Body of pancreas (tissue), 4 donors: ENCODE results near the gene DAZAP1. TPM values are rescaled to one million over a fixed set of nuclear protein-coding genes. Genes with fewer than 3 reads are reported as not detected.

Experiments
- ATAC-seq: fragments of 150-250 bp; one replicate; pipeline ENCODE4 v1.9.1; 2016
- DNase-seq, 4 donors: peaks; one replicate each; pipeline ENCODE4 v3.0.0-alpha.2; 2019
- H3K27ac ChIP-seq, 4 donors: fragments of 200-600 bp; sonication (generic); 1 replicate in 3 of 4; 2 replicates in 1 of 4; pipeline versions ENCODE4 v1.5.1 to v1.6.1; 2016 to 2019; ENCODE audit warnings: mild to moderate bottlenecking in 1 of 4, mixed read lengths in 1 of 4, moderate library complexity in 1 of 4
- H3K27me3 ChIP-seq, 2 donors: fragments of 200-600 bp; sonication (generic); one replicate each; pipeline ENCODE4 v1.6.0; 2016; ENCODE audit warnings: mild to moderate bottlenecking in 1 of 2
- H3K36me3 ChIP-seq, 2 donors: fragments of 200-600 bp; sonication (generic); replicated peaks in 1 of 2; 2 replicates each; pipeline ENCODE4 v1.5.1; 2016; ENCODE audit warnings: low read depth in 2 of 2; ENCODE audit not compliant: insufficient read depth in 1 of 2
- H3K4me1 ChIP-seq: fragments of 200-600 bp; sonication (generic); one replicate; pipeline ENCODE4 v1.6.0; 2016
- H3K4me3 ChIP-seq, 2 donors: fragments of 200-600 bp; sonication (generic); 1 replicate in 1 of 2; 2 replicates in 1 of 2; pipeline ENCODE4 v1.5.1; 2016 to 2019
- H3K9me3 ChIP-seq, 3 donors: fragments of 200-600 bp; sonication (generic); 1 replicate in 2 of 3; 2 replicates in 1 of 3; pipeline ENCODE4 v1.5.1; 2016
- POLR2A ChIP-seq, 3 donors: fragments of 450-650 bp; IDR thresholded peaks; one replicate each; pipeline ENCODE4 v1.6.1; 2016; ENCODE audit warnings: antibody characterized with exemption in 3 of 3, mild to moderate bottlenecking in 2 of 3
- WGBS, 2 donors: methylation state at CpG; one replicate each; pipeline ENCODE4 v1.1.5; 2017; 5-methylcytosine and 5-hydroxymethylcytosine counted together
- intact Hi-C: fragments of 100-400 bp; cut with DNase I; formaldehyde crosslinking; loops from one replicate; pipeline ENCODE4 v1.15.1; 2023
- total RNA-seq, 2 donors: library from RNA; depleted of rRNA; stranded (reverse); fragments of >200 nt; gene quantifications; one replicate each; pipeline ENCODE4 v1.1.0, GENCODE V29; 2016
- TF ChIP-seq, protein P1 (sequence below), 7 experiments: fragments of 450-650 bp in 4 of 7; fragments of 200-600 bp in 3 of 7; sonication (generic) in 3 of 7; IDR thresholded peaks; one replicate each; pipeline ENCODE4 v1.5.1; 2016 to 2019; ENCODE audit warnings: antibody characterized with exemption in 7 of 7

Gene DAZAP1
- total RNA-seq, 2 donors from 2014 or later, result 25.4 to 63.3 TPM

GRCh38 chr19:1447504-1447903 is 40.1 kb downstream of the DAZAP1 start:
- no peak overlapping the region for H3K4me3 ChIP-seq
- TF ChIP-seq, protein P1, sequence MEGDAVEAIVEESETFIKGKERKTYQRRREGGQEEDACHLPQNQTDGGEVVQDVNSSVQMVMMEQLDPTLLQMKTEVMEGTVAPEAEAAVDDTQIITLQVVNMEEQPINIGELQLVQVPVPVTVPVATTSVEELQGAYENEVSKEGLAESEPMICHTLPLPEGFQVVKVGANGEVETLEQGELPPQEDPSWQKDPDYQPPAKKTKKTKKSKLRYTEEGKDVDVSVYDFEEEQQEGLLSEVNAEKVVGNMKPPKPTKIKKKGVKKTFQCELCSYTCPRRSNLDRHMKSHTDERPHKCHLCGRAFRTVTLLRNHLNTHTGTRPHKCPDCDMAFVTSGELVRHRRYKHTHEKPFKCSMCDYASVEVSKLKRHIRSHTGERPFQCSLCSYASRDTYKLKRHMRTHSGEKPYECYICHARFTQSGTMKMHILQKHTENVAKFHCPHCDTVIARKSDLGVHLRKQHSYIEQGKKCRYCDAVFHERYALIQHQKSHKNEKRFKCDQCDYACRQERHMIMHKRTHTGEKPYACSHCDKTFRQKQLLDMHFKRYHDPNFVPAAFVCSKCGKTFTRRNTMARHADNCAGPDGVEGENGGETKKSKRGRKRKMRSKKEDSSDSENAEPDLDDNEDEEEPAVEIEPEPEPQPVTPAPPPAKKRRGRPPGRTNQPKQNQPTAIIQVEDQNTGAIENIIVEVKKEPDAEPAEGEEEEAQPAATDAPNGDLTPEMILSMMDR (IDR thresholded peaks at IDR 0.05), result no peak
- TF ChIP-seq POLR2A (IDR thresholded peaks at IDR 0.05), result no peak
- intact Hi-C loops, result no loop called here

DNA sequence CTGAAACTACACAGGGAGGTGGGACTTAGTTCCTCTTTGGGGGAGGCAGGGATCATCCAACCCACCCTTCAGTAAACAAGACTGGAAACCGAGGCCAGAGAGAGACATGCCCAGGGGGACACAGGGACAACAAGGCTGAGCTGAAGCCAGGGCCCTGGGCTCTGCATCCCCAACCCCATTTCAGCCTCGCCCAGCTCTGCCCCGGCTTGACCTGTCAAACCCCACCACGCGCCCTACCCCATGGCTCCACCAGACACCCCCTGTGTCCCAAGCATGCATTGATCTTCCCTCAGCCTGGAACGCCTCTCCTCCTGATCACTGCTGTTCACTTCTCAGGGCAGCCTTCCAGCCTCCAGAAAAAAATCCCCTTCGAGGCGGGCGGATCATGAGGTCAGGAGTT is 40.6 kb downstream of the DAZAP1 start:
- ATAC-seq (no peak), DNase-seq (no peak)
- H3K4me3 ChIP-seq, result no peak overlapping the region
- TF ChIP-seq POLR2A (IDR thresholded peaks at IDR 0.05), result no peak
- TF ChIP-seq, protein P1 (IDR thresholded peaks at IDR 0.05), result no peak
- peaks cover 31% of the 10 kb centered on the region for H3K4me1 ChIP-seq
- no peak overlapping the region for H3K27ac ChIP-seq
- intact Hi-C loops, result no loop called here
- H3K27me3 ChIP-seq, result peaks cover 4 to 67% of the 10 kb centered on the region in 2 donors
- H3K36me3 ChIP-seq, result no peaks in the 10 kb centered on the region
- WGBS, 2 donors, result 70 to 74% methylated on average over 9 of the region's 9 CpGs
- H3K9me3 ChIP-seq, result no peaks in the 10 kb centered on the region

More at GRCh38 chr19:1447504-1447903, 40.1 kb downstream of the DAZAP1 start:
- Histone ChIP-seq H3K36me3 (no peaks in the 10 kb centered on the region), H3K9me3 (no peaks in the 10 kb centered on the region), H3K4me1 (peaks cover 26% of the 10 kb centered on the region), H3K27ac (no peak overlapping the region), H3K27me3 (peaks cover 4 to 62% of the 10 kb centered on the region in 2 donors)
- 10 to 20% methylated on average over 2 to 4 of the region's 4 CpGs for WGBS, 2 donors
- ATAC-seq (no peak), DNase-seq (no peak)

DNA sequence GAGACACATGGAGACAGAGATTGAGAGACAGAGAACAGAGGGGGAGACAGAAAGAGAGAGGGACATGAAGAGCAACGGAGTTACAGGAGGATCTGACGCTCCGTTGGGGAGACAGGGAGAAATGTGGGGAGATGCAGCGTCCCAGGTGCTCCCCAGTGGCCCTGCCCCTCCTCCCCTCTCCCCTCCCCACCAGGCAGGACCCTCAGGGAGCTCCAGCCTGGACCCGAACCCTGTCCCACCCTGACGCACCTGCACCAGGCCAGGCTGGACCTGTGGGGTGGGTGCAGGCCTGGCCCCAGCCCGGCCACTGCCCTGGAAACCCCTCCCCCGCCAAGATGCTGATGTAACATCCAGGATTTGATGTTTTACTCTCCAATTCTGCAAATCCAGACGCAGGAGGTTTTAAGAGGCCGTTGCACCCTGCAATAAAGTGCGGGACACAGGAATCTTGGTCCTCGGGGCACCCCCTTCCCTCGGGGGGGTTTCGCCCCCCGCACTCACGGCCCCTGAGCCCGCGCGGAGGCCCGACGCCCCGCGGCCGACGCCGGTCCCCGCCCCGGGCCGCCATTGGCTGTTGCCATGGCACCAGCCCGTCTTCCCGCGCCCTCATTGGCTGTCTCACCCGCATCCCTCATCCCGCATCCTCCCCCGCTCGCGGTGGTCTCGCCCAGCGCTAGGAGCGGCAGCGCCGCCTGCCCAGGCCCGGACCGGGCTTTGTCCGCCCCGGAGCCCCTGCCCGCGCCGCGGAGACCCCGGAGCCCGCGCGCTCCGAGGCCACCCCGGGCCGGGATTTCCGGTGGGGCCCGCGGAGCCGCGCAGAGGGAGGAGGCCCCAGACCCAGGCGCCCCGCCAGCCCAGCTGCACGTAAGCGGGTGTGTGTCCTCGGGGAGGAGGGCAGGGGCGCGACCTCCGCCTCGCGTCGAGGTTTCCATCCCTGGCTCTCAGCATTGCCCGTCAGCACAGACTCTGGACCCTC is 42.4 kb downstream of the DAZAP1 start, which contains the start of gene APC2:
TSS of gene APC2 (plus strand) at position 655 of the 976 bp plus-strand sequence. CDS start 2,881 bp downstream, outside the sequence.
- intact Hi-C loops, result no loop called here
- no peak for DNase-seq
- Histone ChIP-seq H3K36me3 (no peaks in the 10 kb centered on the region), H3K9me3 (no peaks in the 10 kb centered on the region), H3K4me1 (peaks cover 42% of the 10 kb centered on the region), H3K27ac (no peak within 1 kb of the TSS), H3K4me3 (no peak within 1 kb of the TSS), H3K27me3 (peaks cover 4 to 74% of the 10 kb centered on the region in 2 donors)
- no peak for ATAC-seq
- WGBS, 2 donors, result 4 to 38% methylated on average over 5 to 60 of the region's 74 CpGs
- TF ChIP-seq POLR2A (IDR thresholded peaks at IDR 0.05), result no peak
- TF ChIP-seq, protein P1 (IDR thresholded peaks at IDR 0.05), result no peak

DNA sequence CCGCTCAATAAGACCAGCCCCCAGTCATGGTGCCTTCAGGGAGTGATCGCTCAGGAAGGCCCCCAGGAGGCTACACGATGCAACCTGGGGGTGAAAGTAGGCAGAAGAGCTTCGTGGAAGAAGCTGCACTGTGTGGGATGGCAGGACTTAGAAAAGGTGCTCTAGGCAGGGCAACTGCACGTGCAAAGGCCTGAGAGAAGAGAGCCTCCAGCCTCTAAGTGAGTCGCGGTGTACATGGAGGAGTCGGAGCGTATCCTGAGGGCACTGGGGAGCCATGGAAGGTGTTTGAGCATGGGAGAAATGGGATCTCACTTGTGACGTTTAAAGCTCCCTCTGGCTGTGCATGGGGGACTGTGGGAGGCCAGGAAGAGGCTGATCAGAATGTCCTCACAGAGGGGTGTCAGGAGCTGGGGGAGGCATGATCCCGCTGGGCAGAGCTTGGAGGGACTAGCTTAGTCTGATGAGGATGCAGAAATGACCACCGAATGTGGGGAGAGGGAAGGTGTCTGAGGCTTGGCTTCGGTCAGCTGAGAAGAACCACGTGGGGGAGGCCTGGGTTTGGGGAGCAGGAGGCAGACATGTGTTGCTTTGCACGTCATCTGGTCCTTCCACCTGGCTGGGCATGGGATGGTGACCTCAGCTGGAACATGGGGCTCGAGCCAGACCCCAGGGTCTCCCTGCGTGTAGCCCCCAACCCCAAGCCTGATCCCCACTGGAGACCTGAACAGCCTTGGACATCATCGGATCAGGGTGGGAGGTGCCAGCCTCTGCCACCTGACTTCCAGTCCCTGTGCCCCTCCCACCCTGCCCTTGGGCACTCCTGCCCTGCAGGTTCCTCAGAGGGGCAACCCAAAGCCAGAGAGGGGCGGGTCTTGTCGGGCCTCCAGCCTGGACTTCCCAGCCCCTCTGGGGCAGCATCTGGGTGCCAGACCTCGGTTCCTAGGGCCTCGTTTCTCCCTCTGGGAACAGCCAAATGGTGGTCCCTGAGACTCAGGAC is 43.6 kb downstream of the DAZAP1 start:
- Histone ChIP-seq H3K4me3 (no peak overlapping the region), H3K27me3 (peaks cover 4 to 69% of the 10 kb centered on the region in 2 donors), H3K27ac (no peak overlapping the region), H3K36me3 (no peaks in the 10 kb centered on the region), H3K4me1 (peaks cover 42% of the 10 kb centered on the region), H3K9me3 (no peaks in the 10 kb centered on the region)
- TF ChIP-seq, protein P1 (IDR thresholded peaks at IDR 0.05), result no peak
- TF ChIP-seq POLR2A (IDR thresholded peaks at IDR 0.05), result no peak
- no peak for ATAC-seq
- intact Hi-C loops, result no loop called here
- WGBS, 2 donors, result 47 to 58% methylated on average over 15 to 22 of the region's 22 CpGs
- no peak for DNase-seq
